OCI-LY1 (cell line): Measurements from ENCODE around the gene EPB41.

ENCODE experiments used
- CTCF ChIP-seq: fragments of 200-600 bp; sonication (generic), shearing (Covaris generic); IDR thresholded peaks from 2 replicates; pipeline ENCODE4 v1.5.1; 2017; ENCODE audit warnings: mild to moderate bottlenecking, antibody characterized with exemption, low read length, moderate library complexity, mixed read lengths
- EZH2 ChIP-seq: fragments of 200-600 bp; sonication (generic), shearing (Covaris generic); IDR thresholded peaks from 2 replicates; pipeline ENCODE4 v1.8.0; 2017; ENCODE audit warnings: borderline replicate concordance, mixed run types, mild to moderate bottlenecking, antibody characterized with exemption, low read length, moderate library complexity, mixed read lengths

DNA sequence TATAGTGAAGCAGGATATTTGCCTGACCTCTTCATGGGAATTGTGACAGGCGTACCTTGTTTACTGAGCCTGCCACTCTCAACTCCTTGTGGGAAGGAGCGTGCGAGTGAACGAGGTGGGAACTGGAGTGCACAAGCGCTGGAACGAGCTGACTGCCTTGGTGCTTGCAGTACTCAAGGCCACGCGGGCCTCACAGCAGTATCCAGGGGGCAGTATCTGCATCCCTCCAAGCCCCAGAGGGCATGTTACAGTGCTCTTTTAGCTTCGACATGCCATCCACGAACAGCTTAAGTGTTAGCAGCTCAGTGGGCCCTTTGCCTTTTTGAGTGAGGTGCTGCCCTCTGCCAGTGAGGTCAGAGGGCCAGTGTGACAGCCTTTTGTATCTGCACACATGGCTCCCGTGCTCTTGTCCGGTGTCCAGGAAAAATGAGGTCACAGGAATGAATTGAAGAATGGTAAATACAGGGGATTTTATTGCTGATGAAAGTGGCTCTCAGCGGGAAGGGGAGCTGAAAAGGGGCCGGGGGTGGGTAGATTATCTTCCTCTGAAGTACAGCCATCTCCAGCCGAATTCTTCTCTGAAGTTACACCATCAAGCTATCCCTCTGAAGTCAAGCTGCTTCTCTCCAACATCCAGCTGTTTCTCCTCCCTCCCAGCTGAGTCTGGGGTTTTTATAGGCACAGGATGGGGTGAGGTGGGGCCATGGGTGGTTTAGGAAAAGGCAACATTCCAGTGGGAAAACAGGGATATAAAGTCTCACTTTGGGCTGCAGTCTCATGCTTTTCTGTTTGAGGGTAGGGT lies 69.3 kb downstream of the EPB41 start:
- TF ChIP-seq CTCF (no peak), EZH2 (no peak)
